HG02763 (cell line): ENCODE results near the gene EVPLL.
"Not testable (repeated sequence)": the region's sequence is repeated elsewhere in the genome, so short reads cannot be mapped to it uniquely, and the experiment has no call there.

ENCODE experiments used
- ATAC-seq: cut with Tn5 transposase; IDR thresholded peaks from one replicate; pipeline ENCODE4 v1.9.1; 2021; ENCODE audit warnings: mild to moderate bottlenecking, moderate library complexity; ENCODE audit not compliant: unreplicated experiment

The EVPLL gene

GRCh38 chr17:18422464-18422863 lies 44.9 kb downstream of the EVPLL start:
- ATAC-seq: not testable (repeated sequence)

GRCh38 chr17:18423015-18423414 lies 45.4 kb downstream of the EVPLL start:
- ATAC-seq: not testable (repeated sequence)

- ATAC-seq: not testable (repeated sequence)
Measured at GRCh38 chr17:18425593-18425992, 48.0 kb downstream of the EVPLL start.

- not testable (repeated sequence) for ATAC-seq
Measured at GRCh38 chr17:18426639-18427038, 49.1 kb downstream of the EVPLL start.

- not testable (repeated sequence) for ATAC-seq
Measured at GRCh38 chr17:18432206-18432605, 54.6 kb downstream of the EVPLL start.
